GM18520 (cell line): Measurements from ENCODE around the gene GNA15.
"Not testable (repeated sequence)": the region's sequence is repeated elsewhere in the genome, so short reads cannot be mapped to it uniquely, and the experiment has no call there.

Source experiments
- ATAC-seq: cut with Tn5 transposase; IDR thresholded peaks from one replicate; pipeline ENCODE4 v1.9.1; 2021; ENCODE audit not compliant: unreplicated experiment

GNA15 gene

GRCh38 chr19:3188627-3189596, 53.1 kb downstream of the GNA15 start:
- ATAC-seq: no peak

- ATAC-seq: no peak
Observed at GRCh38 chr19:3189702-3190469, 54.1 kb downstream of the GNA15 start.

- ATAC-seq: no peak
Observed at GRCh38 chr19:3190470-3190770, 54.6 kb downstream of the GNA15 start.

GRCh38 chr19:3190921-3191805, 55.3 kb downstream of the GNA15 start:
- no peak for ATAC-seq

GRCh38 chr19:3191806-3192104, 55.9 kb downstream of the GNA15 start:
- ATAC-seq: not testable (repeated sequence)

- ATAC-seq: no peak
Observed at GRCh38 chr19:3192228-3192635, 56.4 kb downstream of the GNA15 start.

GRCh38 chr19:3192684-3193083, 56.9 kb downstream of the GNA15 start:
- no peak for ATAC-seq

- no peak for ATAC-seq
Observed at GRCh38 chr19:3193256-3194105, 57.6 kb downstream of the GNA15 start.

GRCh38 chr19:3194106-3195087, 58.6 kb downstream of the GNA15 start:
- no peak for ATAC-seq

- no peak for ATAC-seq
Observed at GRCh38 chr19:3196064-3196932, 60.5 kb downstream of the GNA15 start.

GRCh38 chr19:3196933-3197205, 61.0 kb downstream of the GNA15 start:
- no peak for ATAC-seq

- ATAC-seq: no peak
Observed at GRCh38 chr19:3198901-3199700, 63.3 kb downstream of the GNA15 start.

- ATAC-seq: no peak
Observed at GRCh38 chr19:3201072-3201700, 65.4 kb downstream of the GNA15 start.

- no peak for ATAC-seq
Observed at GRCh38 chr19:3201911-3202310, 66.1 kb downstream of the GNA15 start.

GRCh38 chr19:3202346-3202745, 66.5 kb downstream of the GNA15 start:
- ATAC-seq: no peak

- not testable (repeated sequence) for ATAC-seq
Observed at GRCh38 chr19:3202895-3203294, 67.1 kb downstream of the GNA15 start.
